ENCODE measurements around the gene SPRR2B.

Gene SPRR2B

DNA sequence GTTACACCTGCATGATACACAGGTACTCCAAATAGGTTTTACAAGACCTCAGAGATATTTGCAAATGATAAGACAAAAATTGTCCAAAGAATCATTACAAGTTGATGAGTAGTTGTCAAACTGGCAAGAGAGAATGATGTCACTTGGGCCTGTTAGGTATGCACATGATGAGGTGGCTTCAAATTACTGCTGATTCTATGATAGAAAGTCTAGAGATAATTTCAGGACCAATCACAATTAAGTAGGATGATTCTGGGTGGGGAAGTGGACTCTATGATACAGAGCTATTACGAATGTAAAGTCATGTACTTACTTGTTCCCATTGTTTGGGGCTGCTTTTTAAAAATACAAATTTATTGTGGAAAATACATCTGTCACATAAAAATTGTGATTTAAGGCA is 45.6 kb downstream of the SPRR2B start:
- TF ChIP-seq, protein P1, sequence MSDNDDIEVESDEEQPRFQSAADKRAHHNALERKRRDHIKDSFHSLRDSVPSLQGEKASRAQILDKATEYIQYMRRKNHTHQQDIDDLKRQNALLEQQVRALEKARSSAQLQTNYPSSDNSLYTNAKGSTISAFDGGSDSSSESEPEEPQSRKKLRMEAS (IDR thresholded peaks at IDR 0.05), result no peak
- no peak for TF ChIP-seq RAD21 (IDR thresholded peaks at IDR 0.05; ENCODE audit: low read depth)
- TF ChIP-seq ZBTB7A (IDR thresholded peaks at IDR 0.05; ENCODE audit: low read depth), result no peak
- TF ChIP-seq, protein P2, sequence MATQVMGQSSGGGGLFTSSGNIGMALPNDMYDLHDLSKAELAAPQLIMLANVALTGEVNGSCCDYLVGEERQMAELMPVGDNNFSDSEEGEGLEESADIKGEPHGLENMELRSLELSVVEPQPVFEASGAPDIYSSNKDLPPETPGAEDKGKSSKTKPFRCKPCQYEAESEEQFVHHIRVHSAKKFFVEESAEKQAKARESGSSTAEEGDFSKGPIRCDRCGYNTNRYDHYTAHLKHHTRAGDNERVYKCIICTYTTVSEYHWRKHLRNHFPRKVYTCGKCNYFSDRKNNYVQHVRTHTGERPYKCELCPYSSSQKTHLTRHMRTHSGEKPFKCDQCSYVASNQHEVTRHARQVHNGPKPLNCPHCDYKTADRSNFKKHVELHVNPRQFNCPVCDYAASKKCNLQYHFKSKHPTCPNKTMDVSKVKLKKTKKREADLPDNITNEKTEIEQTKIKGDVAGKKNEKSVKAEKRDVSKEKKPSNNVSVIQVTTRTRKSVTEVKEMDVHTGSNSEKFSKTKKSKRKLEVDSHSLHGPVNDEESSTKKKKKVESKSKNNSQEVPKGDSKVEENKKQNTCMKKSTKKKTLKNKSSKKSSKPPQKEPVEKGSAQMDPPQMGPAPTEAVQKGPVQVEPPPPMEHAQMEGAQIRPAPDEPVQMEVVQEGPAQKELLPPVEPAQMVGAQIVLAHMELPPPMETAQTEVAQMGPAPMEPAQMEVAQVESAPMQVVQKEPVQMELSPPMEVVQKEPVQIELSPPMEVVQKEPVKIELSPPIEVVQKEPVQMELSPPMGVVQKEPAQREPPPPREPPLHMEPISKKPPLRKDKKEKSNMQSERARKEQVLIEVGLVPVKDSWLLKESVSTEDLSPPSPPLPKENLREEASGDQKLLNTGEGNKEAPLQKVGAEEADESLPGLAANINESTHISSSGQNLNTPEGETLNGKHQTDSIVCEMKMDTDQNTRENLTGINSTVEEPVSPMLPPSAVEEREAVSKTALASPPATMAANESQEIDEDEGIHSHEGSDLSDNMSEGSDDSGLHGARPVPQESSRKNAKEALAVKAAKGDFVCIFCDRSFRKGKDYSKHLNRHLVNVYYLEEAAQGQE (IDR thresholded peaks at IDR 0.05; ENCODE audit: low read depth), result no peak
- no peak for TF ChIP-seq CREB1 (IDR thresholded peaks at IDR 0.05; ENCODE audit: low read depth)
- no peak for TF ChIP-seq TAF1 (IDR thresholded peaks at IDR 0.05; ENCODE audit: low read depth)
- no peak for TF ChIP-seq EGR1 (IDR thresholded peaks at IDR 0.05)
- no peak for TF ChIP-seq TCF12 (IDR thresholded peaks at IDR 0.05; ENCODE audit: low read depth)
- TF ChIP-seq TEAD4 (IDR thresholded peaks at IDR 0.05), result no peak
- no peak for TF ChIP-seq YY1 (IDR thresholded peaks at IDR 0.05; ENCODE audit: low read depth)
- TF ChIP-seq, protein P3, sequence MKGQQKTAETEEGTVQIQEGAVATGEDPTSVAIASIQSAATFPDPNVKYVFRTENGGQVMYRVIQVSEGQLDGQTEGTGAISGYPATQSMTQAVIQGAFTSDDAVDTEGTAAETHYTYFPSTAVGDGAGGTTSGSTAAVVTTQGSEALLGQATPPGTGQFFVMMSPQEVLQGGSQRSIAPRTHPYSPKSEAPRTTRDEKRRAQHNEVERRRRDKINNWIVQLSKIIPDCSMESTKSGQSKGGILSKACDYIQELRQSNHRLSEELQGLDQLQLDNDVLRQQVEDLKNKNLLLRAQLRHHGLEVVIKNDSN (IDR thresholded peaks at IDR 0.05), result no peak
- TF ChIP-seq FOXM1 (IDR thresholded peaks at IDR 0.05; ENCODE audit: borderline replicate concordance, low read depth), result no peak
- TF ChIP-seq CEBPB (IDR thresholded peaks at IDR 0.05), result no peak

DNA sequence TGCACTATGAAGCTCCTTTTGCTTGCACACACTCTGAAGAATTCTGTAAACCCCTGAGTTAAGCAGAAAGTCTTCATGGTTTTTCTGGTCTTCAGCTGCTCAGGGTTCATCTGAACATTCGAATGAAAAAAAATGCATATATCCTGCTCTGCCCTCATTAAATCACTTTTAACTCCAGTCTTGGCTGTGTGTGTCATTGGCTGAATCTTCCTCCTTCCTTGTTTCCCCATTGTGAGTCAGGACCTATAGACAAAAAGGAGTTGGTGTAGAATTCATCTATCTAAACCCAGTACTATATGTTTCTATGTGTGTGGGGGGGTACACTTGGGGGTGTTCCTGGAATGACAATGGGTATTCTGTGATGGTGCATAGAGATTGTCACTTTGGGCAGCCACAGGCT is 47.0 kb downstream of the SPRR2B start:
- TF ChIP-seq, protein P3 (IDR thresholded peaks at IDR 0.05), result no peak
- TF ChIP-seq EP300 (IDR thresholded peaks at IDR 0.05; ENCODE audit: borderline replicate concordance) (no peak), TAF1 (IDR thresholded peaks at IDR 0.05; ENCODE audit: low read depth) (no peak), TCF12 (IDR thresholded peaks at IDR 0.05; ENCODE audit: low read depth) (no peak), CEBPB (IDR thresholded peaks at IDR 0.05) (no peak), FOXM1 (IDR thresholded peaks at IDR 0.05; ENCODE audit: borderline replicate concordance, low read depth) (no peak), EGR1 (IDR thresholded peaks at IDR 0.05) (no peak), CREB1 (IDR thresholded peaks at IDR 0.05; ENCODE audit: low read depth) (no peak), ZBTB7A (IDR thresholded peaks at IDR 0.05; ENCODE audit: low read depth) (no peak), NFIC (IDR thresholded peaks at IDR 0.05) (no peak), TEAD4 (IDR thresholded peaks at IDR 0.05) (no peak), RAD21 (IDR thresholded peaks at IDR 0.05; ENCODE audit: low read depth) (no peak), YY1 (IDR thresholded peaks at IDR 0.05; ENCODE audit: low read depth) (no peak)
- TF ChIP-seq, protein P1 (IDR thresholded peaks at IDR 0.05), result no peak
- TF ChIP-seq, protein P2 (IDR thresholded peaks at IDR 0.05; ENCODE audit: low read depth), result no peak

DNA sequence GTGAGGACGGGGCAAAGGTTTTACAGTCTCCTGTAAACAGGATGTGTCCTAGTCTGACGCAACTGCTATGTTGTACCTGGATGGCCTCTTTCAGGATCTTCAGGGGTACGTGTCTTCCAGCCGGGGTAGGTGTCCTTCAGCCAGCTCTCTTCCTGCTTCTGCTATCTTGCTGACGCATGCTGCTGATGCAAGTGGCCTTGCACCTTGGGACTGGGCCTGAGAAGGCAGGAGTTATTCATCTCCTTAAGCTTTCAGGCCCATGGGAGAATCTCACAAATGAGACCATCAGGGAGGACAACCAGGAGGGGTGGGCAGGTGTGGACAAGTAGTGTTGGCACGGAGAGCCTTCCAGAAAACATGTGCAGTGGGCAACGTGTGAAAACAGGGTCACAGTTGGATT is 48.3 kb downstream of the SPRR2B start:
- no peak for TF ChIP-seq RAD21 (IDR thresholded peaks at IDR 0.05; ENCODE audit: low read depth)
- no peak for TF ChIP-seq ZBTB7A (IDR thresholded peaks at IDR 0.05; ENCODE audit: low read depth)
- no peak for TF ChIP-seq CEBPB (IDR thresholded peaks at IDR 0.05)
- TF ChIP-seq NFIC (IDR thresholded peaks at IDR 0.05), result no peak
- TF ChIP-seq EP300 (IDR thresholded peaks at IDR 0.05; ENCODE audit: borderline replicate concordance), result no peak
- no peak for TF ChIP-seq FOXM1 (IDR thresholded peaks at IDR 0.05; ENCODE audit: borderline replicate concordance, low read depth)
- no peak for TF ChIP-seq TEAD4 (IDR thresholded peaks at IDR 0.05)
- no peak for TF ChIP-seq EGR1 (IDR thresholded peaks at IDR 0.05)
- no peak for TF ChIP-seq YY1 (IDR thresholded peaks at IDR 0.05; ENCODE audit: low read depth)
- TF ChIP-seq, protein P3 (IDR thresholded peaks at IDR 0.05), result no peak
- TF ChIP-seq TAF1 (IDR thresholded peaks at IDR 0.05; ENCODE audit: low read depth), result no peak
- no peak for TF ChIP-seq TCF12 (IDR thresholded peaks at IDR 0.05; ENCODE audit: low read depth)
- TF ChIP-seq, protein P1 (IDR thresholded peaks at IDR 0.05), result no peak
- TF ChIP-seq, protein P2 (IDR thresholded peaks at IDR 0.05; ENCODE audit: low read depth), result no peak
- no peak for TF ChIP-seq CREB1 (IDR thresholded peaks at IDR 0.05; ENCODE audit: low read depth)
